LHCN-M2 (cell line): Measurements from ENCODE around the gene IGF2. TPM values are rescaled to one million over a fixed set of nuclear protein-coding genes. Genes with fewer than 3 reads are reported as not detected.

Source experiments
- DNase-seq: peaks from one replicate; pipeline ENCODE4 v3.0.0-alpha.2; 2012; ENCODE audit warnings: low read depth
- polyA plus RNA-seq: library from polyadenylated mRNA; unstranded; fragments of >200 nt; gene quantifications from one replicate; pipeline ENCODE4 v1.2.1, GENCODE V29; 2012; ENCODE audit warnings: missing spikeins
- total RNA-seq: library from RNA; depleted of rRNA; stranded (reverse); fragments of >200 nt; gene quantifications from 2 replicates; pipeline ENCODE4 v1.2.3, GENCODE V29; 2014; rRNA removed

Gene IGF2
- total RNA-seq: 106 and 173 TPM in 2 replicates
- polyA plus RNA-seq: 1,307 TPM

- DNase-seq: peak; percentile 44
Measured at GRCh38 chr11:2139123-2139521, at the start of gene IGF2. Gene IGF2 (minus strand): TSS chr11:2139389. CDS start chr11:2135523, 3,866 bp downstream.

- no peak for DNase-seq
Measured at GRCh38 chr11:2188745-2189144, 49.6 kb upstream of the IGF2 start.

GRCh38 chr11:2187280-2187707 is 48.1 kb upstream of the IGF2 start:
- no peak for DNase-seq

- peak; percentile 21 for DNase-seq
Measured at GRCh38 chr11:2186669-2187279, 47.6 kb upstream of the IGF2 start.

- DNase-seq: no peak
Measured at GRCh38 chr11:2185324-2186085, 46.3 kb upstream of the IGF2 start.

GRCh38 chr11:2182692-2183474 is 43.7 kb upstream of the IGF2 start:
- no peak for DNase-seq

- no peak for DNase-seq
Measured at GRCh38 chr11:2182075-2182474, 42.9 kb upstream of the IGF2 start.

GRCh38 chr11:2180789-2181370 is 41.7 kb upstream of the IGF2 start:
- DNase-seq: no peak

- DNase-seq: no peak
Measured at GRCh38 chr11:2180347-2180746, 41.2 kb upstream of the IGF2 start.

- no peak for DNase-seq
Measured at GRCh38 chr11:2179516-2179915, 40.3 kb upstream of the IGF2 start.

- peak; percentile 91 for DNase-seq
Measured at GRCh38 chr11:2178906-2179494, 39.8 kb upstream of the IGF2 start.

- DNase-seq: peak; percentile 20
Measured at GRCh38 chr11:2178055-2178773, 39.0 kb upstream of the IGF2 start.

- DNase-seq: no peak
Measured at GRCh38 chr11:2177076-2177475, 37.9 kb upstream of the IGF2 start.

- DNase-seq: no peak
Measured at GRCh38 chr11:2176389-2176900, 37.3 kb upstream of the IGF2 start.

- peak; percentile 87 for DNase-seq
Measured at GRCh38 chr11:2175659-2176058, 36.5 kb upstream of the IGF2 start.

GRCh38 chr11:2174361-2174760 is 35.2 kb upstream of the IGF2 start:
- no peak for DNase-seq

- DNase-seq: no peak
Measured at GRCh38 chr11:2173761-2174160, 34.6 kb upstream of the IGF2 start.

- DNase-seq: no peak
Measured at GRCh38 chr11:2173150-2173693, 34.0 kb upstream of the IGF2 start.

GRCh38 chr11:2172676-2173075 is 33.5 kb upstream of the IGF2 start:
- DNase-seq: no peak

GRCh38 chr11:2171591-2172003 is 32.4 kb upstream of the IGF2 start, which contains the start of gene TH:
Gene TH (minus strand): TSS chr11:2171815. CDS start chr11:2171786, 29 bp downstream.
- DNase-seq: no peak
